GM06990 (cell line): ENCODE results near the gene MAP1S.

Source experiments
- DNase-seq: peaks from one replicate; pipeline ENCODE4 v3.0.0-alpha.2; 2011; ENCODE audit not compliant: insufficient read length; ENCODE audit errors: extremely low read depth
- H3K27me3 ChIP-seq: replicated peaks from 2 replicates; pipeline ENCODE4 v1.6.0; 2011; ENCODE audit warnings: low read length; ENCODE audit not compliant: control insufficient read depth, insufficient read depth
- H3K36me3 ChIP-seq: 2 replicates; pipeline ENCODE4 v1.5.1; 2011; ENCODE audit warnings: low read length; ENCODE audit not compliant: control insufficient read depth, insufficient read depth
- H3K4me3 ChIP-seq: replicated peaks from 2 replicates; pipeline ENCODE4 v1.5.1; 2011; ENCODE audit warnings: low read depth, mild to moderate bottlenecking, control low read depth, low read length
- CTCF ChIP-seq: IDR thresholded peaks from 2 replicates; pipeline ENCODE4 v1.5.1; 2011; ENCODE audit warnings: low read length, control low read depth, mild to moderate bottlenecking, inconsistent platforms; ENCODE audit not compliant: insufficient read depth, poor library complexity, severe bottlenecking

The MAP1S gene

GRCh38 chr19:17682273-17682672 lies 37.0 kb upstream of the MAP1S start:
- Histone ChIP-seq H3K4me3 (no peak overlapping the region), H3K27me3 (no peaks in the 10 kb centered on the region; the same call in none of the 2 replicates), H3K36me3 (no peaks in the 10 kb centered on the region)
- no peak for TF ChIP-seq CTCF
- DNase-seq: no peak

GRCh38 chr19:17683078-17683477 lies 36.2 kb upstream of the MAP1S start:
- DNase-seq: no peak
- Histone ChIP-seq H3K4me3 (no peak overlapping the region), H3K27me3 (no peaks in the 10 kb centered on the region; the same call in none of the 2 replicates), H3K36me3 (no peaks in the 10 kb centered on the region)
- TF ChIP-seq CTCF: no peak

GRCh38 chr19:17684256-17684655 lies 35.0 kb upstream of the MAP1S start:
- TF ChIP-seq CTCF: no peak
- DNase-seq: no peak
- H3K4me3 ChIP-seq: no peak overlapping the region
- H3K27me3 ChIP-seq: no peaks in the 10 kb centered on the region; the same call in none of the 2 replicates
- no peaks in the 10 kb centered on the region for H3K36me3 ChIP-seq

- Histone ChIP-seq H3K27me3 (no peaks in the 10 kb centered on the region; the same call in none of the 2 replicates), H3K4me3 (no peak overlapping the region), H3K36me3 (no peaks in the 10 kb centered on the region)
- no peak for DNase-seq
- no peak for TF ChIP-seq CTCF
These were observed 33.7 kb upstream of the MAP1S start for GRCh38 chr19:17685451-17686022.

GRCh38 chr19:17686023-17686521 lies 33.2 kb upstream of the MAP1S start:
- Histone ChIP-seq H3K36me3 (no peaks in the 10 kb centered on the region), H3K27me3 (no peaks in the 10 kb centered on the region; the same call in none of the 2 replicates), H3K4me3 (no peak overlapping the region)
- TF ChIP-seq CTCF: no peak
- DNase-seq: no peak
